HepG2 (cell line): ENCODE results near the gene CC2D1A.

Source experiments
- HMGXB3 ChIP-seq: sonication (generic); formaldehyde crosslinking; IDR thresholded peaks from 2 replicates; pipeline ENCODE4 v1.4.0; 2020; ENCODE audit warnings: missing genetic modification reagents, borderline replicate concordance
- TAF1 ChIP-seq: sonication (generic); formaldehyde crosslinking; IDR thresholded peaks from 2 replicates; pipeline ENCODE4 v1.4.0; 2020; ENCODE audit warnings: missing genetic modification reagents
- TBX3 ChIP-seq: fragments of 450-650 bp; IDR thresholded peaks from 2 replicates; pipeline ENCODE4 v1.6.1; 2017; ENCODE audit warnings: antibody characterized with exemption, mild to moderate bottlenecking, inconsistent platforms, borderline replicate concordance
- ZNF207 ChIP-seq: fragments of 450-650 bp; IDR thresholded peaks from 2 replicates; pipeline ENCODE4 v1.6.1; 2016; ENCODE audit warnings: antibody characterized with exemption, borderline replicate concordance

- TF ChIP-seq TAF1: no peak
- no peak for TF ChIP-seq ZNF207
- no peak for TF ChIP-seq HMGXB3 (CRISPR knock-in tag)
- no peak for TF ChIP-seq TBX3
Measured at GRCh38 chr19:13954185-13954584, 48.2 kb downstream of the CC2D1A start.
